ENCODE data around the gene ZNF256. TPM values are rescaled to one million over a fixed set of nuclear protein-coding genes. Genes with fewer than 3 reads are reported as not detected.

ZNF256 gene
- total and polyA plus RNA-seq, 2 of the 4 experiments (the other 2 are of a cell fraction) = 3.0 to 7.0 TPM

DNA sequence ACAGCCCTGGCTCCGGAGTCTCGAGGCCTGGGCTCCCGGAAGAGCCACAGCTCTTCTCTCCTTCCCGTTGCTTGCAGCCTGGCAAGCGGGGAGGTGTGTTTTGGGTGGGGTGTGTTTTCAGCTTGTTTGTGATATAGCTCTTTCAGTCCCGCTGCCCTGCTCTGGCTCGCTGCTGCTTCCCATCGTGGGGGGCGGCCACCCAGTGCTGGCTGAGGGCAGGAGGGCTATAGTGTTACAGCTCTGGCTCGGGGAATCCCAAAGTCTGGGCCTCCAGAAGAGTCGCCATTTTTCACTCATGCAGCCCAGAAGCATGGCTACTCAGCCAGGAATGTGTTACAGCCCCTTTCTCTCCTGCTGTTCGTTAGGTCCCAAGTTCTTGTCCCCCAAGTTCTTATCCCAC, 2.2 kb upstream of the ZNF256 start:
- Histone ChIP-seq H4K5ac (ENCODE audit: low read depth, low read length) (no peak overlapping the region), H2AFZ (replicated peaks; ENCODE audit: low read length, poor library complexity) (no peak overlapping the region), H3K4me1 (ENCODE audit: control insufficient read depth, insufficient read depth, low read length) (peaks cover 4% of the 10 kb centered on the region; the same call in 1 of the 2 replicates), H2AK9ac (replicated peaks; ENCODE audit: low read depth, low read length, poor library complexity) (no peak overlapping the region), H3K79me1 (ENCODE audit: low read depth in 1 of 2, low read length in 2 of 2) (peaks cover 16% of the 10 kb centered on the region in 2 experiments), H2BK120ac (ENCODE audit: low read depth, low read length) (no peak overlapping the region), H2BK5ac (ENCODE audit: low read depth, low read length, poor library complexity, severe bottlenecking) (no peak overlapping the region), H3K4ac (ENCODE audit: low read depth, low read length) (no peak overlapping the region), H2BK20ac (ENCODE audit: low read depth, low read length) (no peak overlapping the region), H3K18ac (ENCODE audit: low read depth, low read length) (no peak overlapping the region), H3K9ac (ENCODE audit: low read depth, low read length) (no peak overlapping the region), H4K91ac (ENCODE audit: insufficient read depth, low read depth, low read length) (no peak overlapping the region), H4K20me1 (ENCODE audit: insufficient read depth, low read length) (no peaks in the 10 kb centered on the region), H2BK15ac (ENCODE audit: low read depth, low read length) (no peak overlapping the region), H3K14ac (replicated peaks; ENCODE audit: low read depth, low read length) (no peak overlapping the region), H3K36me3 (ENCODE audit: control insufficient read depth, insufficient read depth, low read length) (no peaks in the 10 kb centered on the region; the same call in 1 of the 2 replicates), H3K4me2 (ENCODE audit: low read depth, low read length) (no peak overlapping the region), H3K23ac (ENCODE audit: low read depth, low read length) (no peak overlapping the region), H3K4me3 (ENCODE audit: insufficient read depth, low read depth, low read length) (no peak overlapping the region), H2AK5ac (ENCODE audit: low read depth, low read length) (no peak overlapping the region), H3K27ac (ENCODE audit: insufficient read depth, low read length) (no peak overlapping the region), H3K9me3 (ENCODE audit: control insufficient read depth, insufficient read depth, low read length) (peaks cover 32% of the 10 kb centered on the region), H4K8ac (ENCODE audit: low read depth in 2 of 2, low read length in 2 of 2) (no peak overlapping the region), H3K56ac (ENCODE audit: extremely low read depth, insufficient read depth, low read length) (no peak overlapping the region), H3K27me3 (ENCODE audit: control insufficient read depth, insufficient read depth, low read length) (no peaks in the 10 kb centered on the region), H3K9me1 (ENCODE audit: insufficient read depth, low read length) (0 out of 2 replicates have a peak, but pooled peaks cover 3% of the 10 kb centered on the region)
- in situ Hi-C loops (cut with MboI; ENCODE audit: low sequenced_read_pairs) = no loop called here
- no peak for TF ChIP-seq MXI1 (IDR thresholded peaks at IDR 0.05; ENCODE audit: borderline replicate concordance, low read depth, low read length)
- no peak for TF ChIP-seq RCOR1 (IDR thresholded peaks at IDR 0.05; ENCODE audit: insufficient replicate concordance, low read length)
- no peak for TF ChIP-seq RFX5 (IDR thresholded peaks at IDR 0.05; ENCODE audit: low read depth, low read length)
- TF ChIP-seq, protein P1, sequence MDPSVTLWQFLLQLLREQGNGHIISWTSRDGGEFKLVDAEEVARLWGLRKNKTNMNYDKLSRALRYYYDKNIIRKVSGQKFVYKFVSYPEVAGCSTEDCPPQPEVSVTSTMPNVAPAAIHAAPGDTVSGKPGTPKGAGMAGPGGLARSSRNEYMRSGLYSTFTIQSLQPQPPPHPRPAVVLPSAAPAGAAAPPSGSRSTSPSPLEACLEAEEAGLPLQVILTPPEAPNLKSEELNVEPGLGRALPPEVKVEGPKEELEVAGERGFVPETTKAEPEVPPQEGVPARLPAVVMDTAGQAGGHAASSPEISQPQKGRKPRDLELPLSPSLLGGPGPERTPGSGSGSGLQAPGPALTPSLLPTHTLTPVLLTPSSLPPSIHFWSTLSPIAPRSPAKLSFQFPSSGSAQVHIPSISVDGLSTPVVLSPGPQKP (IDR thresholded peaks at IDR 0.05; ENCODE audit: borderline replicate concordance, low read depth, low read length) = no peak
- TF ChIP-seq FOS (IDR thresholded peaks at IDR 0.05; ENCODE audit: low read depth, low read length) = no peak
- TF ChIP-seq POLR2A (IDR thresholded peaks at IDR 0.05; ENCODE audit: low read depth, low read length) = no peak
- intact Hi-C loops (cut with micrococcal nuclease) = no loop called here
- BruUV-seq (replicated peaks) = no TSS peak
- no CpG with 5 or more reads among the region's 12 CpGs for WGBS, 2 experiments (ENCODE audit: extremely low coverage in 2 of 2, insufficient read length in 1 of 2)
- DNase-seq (no peak), ATAC-seq (ENCODE audit: low read depth) (no peak)
- dilution Hi-C loops (cut with HindIII; ENCODE audit: low sequenced_read_pairs, unreplicated experiment) = no loop called here
- POLR2A ChIA-PET (ENCODE audit: unreplicated experiment) = no interaction called here
- CTCF ChIA-PET = no interaction called here

All from IMR-90 (cell line).